WTC11 (cell line): ENCODE measurements around the gene ATP6V1C2. TPM values are rescaled to one million over a fixed set of nuclear protein-coding genes. Genes with fewer than 3 reads are reported as not detected.

Source experiments
- ATAC-seq: fragments of 200-7000 bp; cut with Tn5 transposase; 2 replicates; pipeline ENCODE4 v1.10.0; 2021; ENCODE audit warnings: mild to moderate bottlenecking, moderate library complexity
- Bru-seq: library from RNA; stranded (reverse); fragments of 400-500 nt; gene quantifications from one replicate; lab custom pipeline; 2021; lab: Mats Ljungman, UMichigan
- CTCF ChIA-PET: fragments of 300-600 bp; sonication (Branson Sonifier 250); formaldehyde crosslinking; loops from one replicate; lab custom pipeline; 2021; ENCODE audit warnings: antibody characterized with exemption; lab: Charles Lee
- POLR2A ChIA-PET: fragments of 350-600 bp; sonication (Branson Sonifier 250); formaldehyde crosslinking; loops from one replicate; lab custom pipeline; 2021; ENCODE audit warnings: antibody characterized with exemption; lab: Charles Lee
- DNase-seq: peaks from one replicate; pipeline ENCODE4 v3.0.0; 2021; ENCODE audit warnings: low spot score
- H3K27ac Mint-ChIP-seq: 2 replicates; pipeline ENCODE4 v1.8.0; 2021; ENCODE audit warnings: mixed read lengths
- H3K27me3 Mint-ChIP-seq: 2 replicates; pipeline ENCODE4 v1.8.0; 2021; ENCODE audit warnings: low read depth, mild to moderate bottlenecking, moderate library complexity, mixed read lengths
- H3K36me3 Mint-ChIP-seq: 2 replicates; pipeline ENCODE4 v1.8.0; 2021; ENCODE audit warnings: mixed read lengths
- H3K4me1 Mint-ChIP-seq: 2 replicates; pipeline ENCODE4 v1.8.0; 2022; ENCODE audit warnings: mixed read lengths
- H3K4me3 Mint-ChIP-seq: 2 replicates; pipeline ENCODE4 v1.8.0; 2021; ENCODE audit warnings: mild to moderate bottlenecking, moderate library complexity, mixed read lengths
- H3K9me3 Mint-ChIP-seq: 2 replicates; pipeline ENCODE4 v1.8.0; 2021; ENCODE audit warnings: mixed read lengths
- ATF1 ChIP-seq: sonication (generic); formaldehyde crosslinking; IDR thresholded peaks from 2 replicates; pipeline ENCODE4 v1.8.1; 2023; ENCODE audit warnings: mild to moderate bottlenecking, moderate library complexity, missing genetic modification reagents
- EMX1 ChIP-seq: fragments of 250-450 bp; sonication (Bioruptor Pico); IDR thresholded peaks from 2 replicates; pipeline ENCODE4 v1.8.0; 2021; ENCODE audit warnings: mild to moderate bottlenecking
- ESRRA ChIP-seq: sonication (generic); formaldehyde crosslinking; IDR thresholded peaks from 2 replicates; pipeline ENCODE4 v1.8.1; 2022; ENCODE audit warnings: mild to moderate bottlenecking, missing genetic modification reagents, borderline replicate concordance
- FOXJ3 ChIP-seq: sonication (generic); formaldehyde crosslinking; IDR thresholded peaks from 2 replicates; pipeline ENCODE4 v1.9.0; 2021; ENCODE audit warnings: missing genetic modification reagents, mild to moderate bottlenecking, borderline replicate concordance
- GRHL2 ChIP-seq: fragments of 250-450 bp; sonication (Bioruptor Pico); IDR thresholded peaks from 2 replicates; pipeline ENCODE4 v1.8.0; 2022; ENCODE audit warnings: mild to moderate bottlenecking, moderate library complexity; ENCODE audit not compliant: insufficient replicate concordance, severe bottlenecking
- OVOL2 ChIP-seq: fragments of 250-450 bp; sonication (Bioruptor Pico); IDR thresholded peaks from 2 replicates; pipeline ENCODE4 v1.9.0; 2021; ENCODE audit warnings: mild to moderate bottlenecking, borderline replicate concordance
- RELA ChIP-seq: sonication (generic); formaldehyde crosslinking; IDR thresholded peaks from 2 replicates; pipeline ENCODE4 v1.8.1; 2022; ENCODE audit warnings: missing genetic modification reagents, mild to moderate bottlenecking, borderline replicate concordance
- TEAD4 ChIP-seq: sonication (generic); formaldehyde crosslinking; IDR thresholded peaks from 2 replicates; pipeline ENCODE4 v1.8.0; 2022; ENCODE audit warnings: mild to moderate bottlenecking, missing genetic modification reagents
- ZBTB21 ChIP-seq: sonication (generic); formaldehyde crosslinking; IDR thresholded peaks from 2 replicates; pipeline ENCODE4 v1.8.1; 2023; ENCODE audit warnings: mild to moderate bottlenecking, missing genetic modification reagents, borderline replicate concordance
- ZNF121 ChIP-seq: sonication (generic); formaldehyde crosslinking; IDR thresholded peaks from 2 replicates; pipeline ENCODE4 v1.8.0; 2023; ENCODE audit warnings: missing genetic modification reagents
- ZNF416 ChIP-seq: fragments of 250-450 bp; sonication (Bioruptor Pico); IDR thresholded peaks from 2 replicates; pipeline ENCODE4 v1.9.0; 2021; ENCODE audit warnings: mild to moderate bottlenecking, inconsistent platforms
- ZNF423 ChIP-seq: fragments of 250-450 bp; sonication (Bioruptor Pico); IDR thresholded peaks from 2 replicates; pipeline ENCODE4 v2.1.2; 2022; ENCODE audit warnings: mild to moderate bottlenecking, moderate library complexity
- long read RNA-seq, 3 experiments: library from RNA in 1 of 3; library from capped mRNA in 1 of 3; library from polyadenylated mRNA in 1 of 3; unstranded in 2 of 3; stranded (forward) in 1 of 3; transcript quantifications; one replicate each; pipeline ENCODE4 v2.0.0, GENCODE V29; 2021
- total RNA-seq: library from RNA; stranded (reverse); gene quantifications from 3 replicates; pipeline ENCODE4 v1.2.3, GENCODE V29; 2021
- TF ChIP-seq, protein P1 (sequence below): sonication (generic); formaldehyde crosslinking; IDR thresholded peaks from 2 replicates; pipeline ENCODE4 v1.8.1; 2023; ENCODE audit warnings: mild to moderate bottlenecking, missing genetic modification reagents, borderline replicate concordance
- TF ChIP-seq, protein P2 (sequence below): sonication (generic); formaldehyde crosslinking; conservative IDR thresholded peaks from 2 replicates; pipeline ENCODE4 v1.8.1; 2022; ENCODE audit warnings: mild to moderate bottlenecking, missing genetic modification reagents
- TF ChIP-seq, protein P3 (sequence below): fragments of 200-600 bp; IDR thresholded peaks from 2 replicates; pipeline ENCODE4 v1.8.0; 2022; ENCODE audit warnings: antibody characterized with exemption
- TF ChIP-seq, protein P4 (sequence below): fragments of 250-450 bp; sonication (Bioruptor Pico); IDR thresholded peaks from 2 replicates; pipeline ENCODE4 v1.9.0; 2021; ENCODE audit warnings: mild to moderate bottlenecking
- TF ChIP-seq, protein P5 (sequence below): sonication (generic); formaldehyde crosslinking; IDR thresholded peaks from 2 replicates; pipeline ENCODE4 v1.8.1; 2023; ENCODE audit warnings: mild to moderate bottlenecking, missing genetic modification reagents, moderate library complexity
- TF ChIP-seq, protein P6 (sequence below): sonication (generic); formaldehyde crosslinking; IDR thresholded peaks from 2 replicates; pipeline ENCODE4 v1.8.1; 2022; ENCODE audit warnings: mild to moderate bottlenecking, moderate library complexity, missing genetic modification reagents

The ATP6V1C2 gene, protein sequence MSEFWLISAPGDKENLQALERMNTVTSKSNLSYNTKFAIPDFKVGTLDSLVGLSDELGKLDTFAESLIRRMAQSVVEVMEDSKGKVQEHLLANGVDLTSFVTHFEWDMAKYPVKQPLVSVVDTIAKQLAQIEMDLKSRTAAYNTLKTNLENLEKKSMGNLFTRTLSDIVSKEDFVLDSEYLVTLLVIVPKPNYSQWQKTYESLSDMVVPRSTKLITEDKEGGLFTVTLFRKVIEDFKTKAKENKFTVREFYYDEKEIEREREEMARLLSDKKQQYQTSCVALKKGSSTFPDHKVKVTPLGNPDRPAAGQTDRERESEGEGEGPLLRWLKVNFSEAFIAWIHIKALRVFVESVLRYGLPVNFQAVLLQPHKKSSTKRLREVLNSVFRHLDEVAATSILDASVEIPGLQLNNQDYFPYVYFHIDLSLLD
- total RNA-seq, result 0.42 to 1.9 TPM (median 1.2 TPM) in 3 replicates
- Bru-seq, nascent RNA, result percentile 17 among the genes with signal in this experiment
- long read RNA-seq, experiment 1, partial matches to known transcripts, result 0 of 2 reads
- long read RNA-seq, experiment 1, other reads (novel, unspliced or antisense), result 1 of 2 reads
- long read RNA-seq, experiment 2, result 0 reads
- long read RNA-seq, experiment 3, result 0 reads

DNA sequence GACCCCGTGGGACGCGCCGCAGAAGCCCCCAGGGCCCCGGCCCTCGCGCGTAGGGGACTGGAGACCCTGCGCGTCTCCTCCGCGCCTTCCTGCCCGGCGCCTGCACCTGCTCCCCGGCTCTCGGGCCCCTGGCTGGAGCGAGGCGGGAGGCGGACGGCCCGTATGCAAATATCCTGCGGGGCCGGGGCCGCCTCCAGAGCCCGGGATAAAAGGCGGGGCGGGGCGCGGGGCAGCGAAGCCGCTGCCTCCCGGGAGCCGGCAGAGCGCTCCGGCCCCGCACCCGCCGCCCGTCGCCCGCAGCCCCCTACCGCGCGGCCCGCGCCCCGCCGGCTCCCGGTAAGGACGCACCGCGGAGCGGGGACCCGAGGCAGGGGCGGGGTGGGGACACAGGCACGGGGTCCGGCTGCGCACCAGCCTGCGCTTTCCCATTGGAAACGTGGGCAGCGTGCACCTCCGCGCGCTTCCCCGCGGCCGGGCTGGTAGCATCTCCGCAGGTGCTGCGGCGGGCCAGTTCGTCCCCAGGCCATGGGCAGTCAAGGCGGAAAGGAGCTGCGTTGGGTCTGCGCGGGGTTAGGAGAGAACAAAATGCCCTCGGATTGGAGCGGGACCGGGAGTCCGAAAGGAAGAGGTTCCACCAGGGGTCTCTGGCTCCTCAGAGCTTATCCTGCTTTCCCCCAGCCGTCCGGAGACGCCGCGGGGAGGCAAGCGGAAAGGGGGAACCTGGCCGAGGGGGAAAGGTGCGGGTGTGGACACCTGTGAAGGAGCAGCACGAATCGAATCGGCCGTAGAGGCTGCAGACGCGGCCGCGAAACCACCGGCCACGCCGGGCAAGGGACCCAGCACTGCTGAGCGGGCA is at the start of gene ATP6V1C2:
ATP6V1C2 (plus strand) TSS at position 235 of the 856 bp plus-strand sequence. CDS start 1,220 bp downstream, outside the sequence.
- CTCF ChIA-PET, result interaction anchor here (0.8 to 1.5 kb wide), 6 partner anchors 9 to 111 kb away, joined by 3 to 6 read pairs (median 4); no protein-coding TSS in a partner anchor
- no peaks in the 10 kb centered on the region for H3K36me3 Mint-ChIP-seq
- POLR2A ChIA-PET, result no interaction called here

More for the DNA sequence above, at the start of gene ATP6V1C2:
- Mint-ChIP-seq H3K9me3 (no peaks in the 10 kb centered on the region), H3K27me3 (peaks cover 78% of the 10 kb centered on the region), H3K4me3 (peak within 1 kb of the TSS; percentile 74), H3K4me1 (peaks cover 10% of the 10 kb centered on the region), H3K27ac (no peak within 1 kb of the TSS)
- DNase-seq, result peak; percentile 71
- peak; percentile 83 for ATAC-seq
- TF ChIP-seq, protein P1, sequence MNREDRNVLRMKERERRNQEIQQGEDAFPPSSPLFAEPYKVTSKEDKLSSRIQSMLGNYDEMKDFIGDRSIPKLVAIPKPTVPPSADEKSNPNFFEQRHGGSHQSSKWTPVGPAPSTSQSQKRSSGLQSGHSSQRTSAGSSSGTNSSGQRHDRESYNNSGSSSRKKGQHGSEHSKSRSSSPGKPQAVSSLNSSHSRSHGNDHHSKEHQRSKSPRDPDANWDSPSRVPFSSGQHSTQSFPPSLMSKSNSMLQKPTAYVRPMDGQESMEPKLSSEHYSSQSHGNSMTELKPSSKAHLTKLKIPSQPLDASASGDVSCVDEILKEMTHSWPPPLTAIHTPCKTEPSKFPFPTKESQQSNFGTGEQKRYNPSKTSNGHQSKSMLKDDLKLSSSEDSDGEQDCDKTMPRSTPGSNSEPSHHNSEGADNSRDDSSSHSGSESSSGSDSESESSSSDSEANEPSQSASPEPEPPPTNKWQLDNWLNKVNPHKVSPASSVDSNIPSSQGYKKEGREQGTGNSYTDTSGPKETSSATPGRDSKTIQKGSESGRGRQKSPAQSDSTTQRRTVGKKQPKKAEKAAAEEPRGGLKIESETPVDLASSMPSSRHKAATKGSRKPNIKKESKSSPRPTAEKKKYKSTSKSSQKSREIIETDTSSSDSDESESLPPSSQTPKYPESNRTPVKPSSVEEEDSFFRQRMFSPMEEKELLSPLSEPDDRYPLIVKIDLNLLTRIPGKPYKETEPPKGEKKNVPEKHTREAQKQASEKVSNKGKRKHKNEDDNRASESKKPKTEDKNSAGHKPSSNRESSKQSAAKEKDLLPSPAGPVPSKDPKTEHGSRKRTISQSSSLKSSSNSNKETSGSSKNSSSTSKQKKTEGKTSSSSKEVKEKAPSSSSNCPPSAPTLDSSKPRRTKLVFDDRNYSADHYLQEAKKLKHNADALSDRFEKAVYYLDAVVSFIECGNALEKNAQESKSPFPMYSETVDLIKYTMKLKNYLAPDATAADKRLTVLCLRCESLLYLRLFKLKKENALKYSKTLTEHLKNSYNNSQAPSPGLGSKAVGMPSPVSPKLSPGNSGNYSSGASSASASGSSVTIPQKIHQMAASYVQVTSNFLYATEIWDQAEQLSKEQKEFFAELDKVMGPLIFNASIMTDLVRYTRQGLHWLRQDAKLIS (CRISPR knock-in tag), result no peak
- TF ChIP-seq, protein P2, sequence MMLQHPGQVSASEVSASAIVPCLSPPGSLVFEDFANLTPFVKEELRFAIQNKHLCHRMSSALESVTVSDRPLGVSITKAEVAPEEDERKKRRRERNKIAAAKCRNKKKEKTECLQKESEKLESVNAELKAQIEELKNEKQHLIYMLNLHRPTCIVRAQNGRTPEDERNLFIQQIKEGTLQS (CRISPR knock-in tag), result no peak
- TF ChIP-seq EMX1 (CRISPR knock-in tag), result no peak
- TF ChIP-seq ZNF423 (CRISPR knock-in tag), result no peak; the same call in 1 of the 2 replicates
- no peak for TF ChIP-seq TEAD4
- no peak for TF ChIP-seq GRHL2 (CRISPR knock-in tag)
- no peak for TF ChIP-seq ESRRA (CRISPR knock-in tag)
- no peak for TF ChIP-seq ATF1
- TF ChIP-seq, protein P3, sequence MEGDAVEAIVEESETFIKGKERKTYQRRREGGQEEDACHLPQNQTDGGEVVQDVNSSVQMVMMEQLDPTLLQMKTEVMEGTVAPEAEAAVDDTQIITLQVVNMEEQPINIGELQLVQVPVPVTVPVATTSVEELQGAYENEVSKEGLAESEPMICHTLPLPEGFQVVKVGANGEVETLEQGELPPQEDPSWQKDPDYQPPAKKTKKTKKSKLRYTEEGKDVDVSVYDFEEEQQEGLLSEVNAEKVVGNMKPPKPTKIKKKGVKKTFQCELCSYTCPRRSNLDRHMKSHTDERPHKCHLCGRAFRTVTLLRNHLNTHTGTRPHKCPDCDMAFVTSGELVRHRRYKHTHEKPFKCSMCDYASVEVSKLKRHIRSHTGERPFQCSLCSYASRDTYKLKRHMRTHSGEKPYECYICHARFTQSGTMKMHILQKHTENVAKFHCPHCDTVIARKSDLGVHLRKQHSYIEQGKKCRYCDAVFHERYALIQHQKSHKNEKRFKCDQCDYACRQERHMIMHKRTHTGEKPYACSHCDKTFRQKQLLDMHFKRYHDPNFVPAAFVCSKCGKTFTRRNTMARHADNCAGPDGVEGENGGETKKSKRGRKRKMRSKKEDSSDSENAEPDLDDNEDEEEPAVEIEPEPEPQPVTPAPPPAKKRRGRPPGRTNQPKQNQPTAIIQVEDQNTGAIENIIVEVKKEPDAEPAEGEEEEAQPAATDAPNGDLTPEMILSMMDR, result no peak
- TF ChIP-seq RELA, result no peak
- TF ChIP-seq, protein P4, sequence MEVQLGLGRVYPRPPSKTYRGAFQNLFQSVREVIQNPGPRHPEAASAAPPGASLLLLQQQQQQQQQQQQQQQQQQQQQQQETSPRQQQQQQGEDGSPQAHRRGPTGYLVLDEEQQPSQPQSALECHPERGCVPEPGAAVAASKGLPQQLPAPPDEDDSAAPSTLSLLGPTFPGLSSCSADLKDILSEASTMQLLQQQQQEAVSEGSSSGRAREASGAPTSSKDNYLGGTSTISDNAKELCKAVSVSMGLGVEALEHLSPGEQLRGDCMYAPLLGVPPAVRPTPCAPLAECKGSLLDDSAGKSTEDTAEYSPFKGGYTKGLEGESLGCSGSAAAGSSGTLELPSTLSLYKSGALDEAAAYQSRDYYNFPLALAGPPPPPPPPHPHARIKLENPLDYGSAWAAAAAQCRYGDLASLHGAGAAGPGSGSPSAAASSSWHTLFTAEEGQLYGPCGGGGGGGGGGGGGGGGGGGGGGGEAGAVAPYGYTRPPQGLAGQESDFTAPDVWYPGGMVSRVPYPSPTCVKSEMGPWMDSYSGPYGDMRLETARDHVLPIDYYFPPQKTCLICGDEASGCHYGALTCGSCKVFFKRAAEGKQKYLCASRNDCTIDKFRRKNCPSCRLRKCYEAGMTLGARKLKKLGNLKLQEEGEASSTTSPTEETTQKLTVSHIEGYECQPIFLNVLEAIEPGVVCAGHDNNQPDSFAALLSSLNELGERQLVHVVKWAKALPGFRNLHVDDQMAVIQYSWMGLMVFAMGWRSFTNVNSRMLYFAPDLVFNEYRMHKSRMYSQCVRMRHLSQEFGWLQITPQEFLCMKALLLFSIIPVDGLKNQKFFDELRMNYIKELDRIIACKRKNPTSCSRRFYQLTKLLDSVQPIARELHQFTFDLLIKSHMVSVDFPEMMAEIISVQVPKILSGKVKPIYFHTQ (CRISPR knock-in tag), result no peak
- TF ChIP-seq, protein P5, sequence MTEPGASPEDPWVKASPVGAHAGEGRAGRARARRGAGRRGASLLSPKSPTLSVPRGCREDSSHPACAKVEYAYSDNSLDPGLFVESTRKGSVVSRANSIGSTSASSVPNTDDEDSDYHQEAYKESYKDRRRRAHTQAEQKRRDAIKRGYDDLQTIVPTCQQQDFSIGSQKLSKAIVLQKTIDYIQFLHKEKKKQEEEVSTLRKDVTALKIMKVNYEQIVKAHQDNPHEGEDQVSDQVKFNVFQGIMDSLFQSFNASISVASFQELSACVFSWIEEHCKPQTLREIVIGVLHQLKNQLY (CRISPR knock-in tag), result no peak
- TF ChIP-seq, protein P6, sequence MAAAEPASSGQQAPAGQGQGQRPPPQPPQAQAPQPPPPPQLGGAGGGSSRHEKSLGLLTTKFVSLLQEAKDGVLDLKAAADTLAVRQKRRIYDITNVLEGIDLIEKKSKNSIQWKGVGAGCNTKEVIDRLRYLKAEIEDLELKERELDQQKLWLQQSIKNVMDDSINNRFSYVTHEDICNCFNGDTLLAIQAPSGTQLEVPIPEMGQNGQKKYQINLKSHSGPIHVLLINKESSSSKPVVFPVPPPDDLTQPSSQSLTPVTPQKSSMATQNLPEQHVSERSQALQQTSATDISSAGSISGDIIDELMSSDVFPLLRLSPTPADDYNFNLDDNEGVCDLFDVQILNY (CRISPR knock-in tag), result no peak
- no peak for TF ChIP-seq ZNF416 (CRISPR knock-in tag)
- no peak for TF ChIP-seq OVOL2 (CRISPR knock-in tag)
- TF ChIP-seq ZBTB21, result no peak
- TF ChIP-seq ZNF121 (CRISPR knock-in tag), result no peak
- no peak for TF ChIP-seq FOXJ3
